GM21528 (cell line): ENCODE data around the gene RDH13.

ENCODE experiments used
- ATAC-seq: cut with Tn5 transposase; IDR thresholded peaks from one replicate; pipeline ENCODE4 v1.9.1; 2021; ENCODE audit warnings: mild to moderate bottlenecking, moderate library complexity; ENCODE audit not compliant: unreplicated experiment, low FRiP score

Gene RDH13

DNA sequence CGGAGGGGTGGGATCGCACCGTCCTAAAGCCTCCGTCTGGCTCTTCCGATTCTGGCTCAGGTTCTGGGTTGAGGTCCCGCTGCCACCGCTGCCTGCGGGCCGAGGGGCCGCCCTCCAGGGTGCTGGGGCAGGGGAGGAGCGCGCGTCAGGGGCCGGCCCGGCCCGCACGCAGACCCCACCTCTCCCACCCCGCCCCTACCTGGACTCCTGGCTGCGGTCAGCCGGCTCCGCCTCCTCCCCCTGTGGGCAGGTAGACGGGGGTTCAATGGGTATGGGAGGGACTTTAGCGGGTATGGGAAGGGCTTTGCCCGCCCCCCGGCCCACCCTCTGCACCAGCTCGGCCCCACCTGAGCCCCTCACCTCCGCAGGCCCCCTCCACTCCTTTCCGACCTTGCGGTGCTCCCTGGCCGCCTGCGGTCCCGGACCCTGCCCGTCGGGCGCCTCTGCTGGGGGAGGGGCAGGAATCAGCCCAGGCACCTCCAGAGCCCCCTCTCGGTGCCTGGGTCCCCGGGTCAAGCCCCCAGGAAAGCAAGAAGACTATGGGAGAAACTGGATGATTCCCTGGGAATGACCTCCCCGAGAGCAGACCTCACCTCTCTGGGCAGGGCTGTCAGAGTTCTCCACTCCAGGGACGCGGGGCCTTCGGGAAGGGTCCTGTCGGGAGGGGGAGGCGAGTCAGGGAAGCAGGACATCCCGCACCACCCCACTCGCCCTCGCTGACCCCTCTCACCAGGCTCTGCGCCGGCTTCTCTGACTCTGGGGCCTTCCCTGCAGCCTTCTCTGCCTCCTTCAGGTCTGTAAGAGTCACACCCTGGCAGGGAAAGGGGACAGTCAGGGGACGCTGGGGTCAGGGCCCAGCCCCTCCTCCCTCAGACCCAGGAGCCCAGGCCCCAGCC lies 29.7 kb upstream of the RDH13 start:
- ATAC-seq = no peak

DNA sequence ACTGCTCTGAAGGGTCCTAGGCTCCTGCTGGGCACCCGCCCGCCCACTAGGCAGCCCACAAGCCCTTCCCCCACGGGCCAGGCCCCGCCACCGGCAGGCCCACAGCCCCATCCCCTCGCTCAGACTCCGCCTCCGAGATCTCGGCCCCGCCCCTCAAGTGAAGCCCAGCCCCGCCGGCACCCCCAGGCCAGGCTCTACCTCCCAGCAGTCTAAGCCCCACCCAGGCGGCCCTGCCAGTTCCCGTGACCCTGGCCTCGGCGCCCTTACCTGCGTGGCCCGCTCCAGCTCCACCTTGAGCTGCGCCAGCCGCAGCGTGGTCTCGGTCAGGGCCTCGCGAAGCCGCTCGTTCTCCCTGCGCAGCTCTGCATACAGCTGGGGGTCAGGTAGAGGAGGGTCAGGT lies 29.0 kb upstream of the RDH13 start:
- no peak for ATAC-seq

DNA sequence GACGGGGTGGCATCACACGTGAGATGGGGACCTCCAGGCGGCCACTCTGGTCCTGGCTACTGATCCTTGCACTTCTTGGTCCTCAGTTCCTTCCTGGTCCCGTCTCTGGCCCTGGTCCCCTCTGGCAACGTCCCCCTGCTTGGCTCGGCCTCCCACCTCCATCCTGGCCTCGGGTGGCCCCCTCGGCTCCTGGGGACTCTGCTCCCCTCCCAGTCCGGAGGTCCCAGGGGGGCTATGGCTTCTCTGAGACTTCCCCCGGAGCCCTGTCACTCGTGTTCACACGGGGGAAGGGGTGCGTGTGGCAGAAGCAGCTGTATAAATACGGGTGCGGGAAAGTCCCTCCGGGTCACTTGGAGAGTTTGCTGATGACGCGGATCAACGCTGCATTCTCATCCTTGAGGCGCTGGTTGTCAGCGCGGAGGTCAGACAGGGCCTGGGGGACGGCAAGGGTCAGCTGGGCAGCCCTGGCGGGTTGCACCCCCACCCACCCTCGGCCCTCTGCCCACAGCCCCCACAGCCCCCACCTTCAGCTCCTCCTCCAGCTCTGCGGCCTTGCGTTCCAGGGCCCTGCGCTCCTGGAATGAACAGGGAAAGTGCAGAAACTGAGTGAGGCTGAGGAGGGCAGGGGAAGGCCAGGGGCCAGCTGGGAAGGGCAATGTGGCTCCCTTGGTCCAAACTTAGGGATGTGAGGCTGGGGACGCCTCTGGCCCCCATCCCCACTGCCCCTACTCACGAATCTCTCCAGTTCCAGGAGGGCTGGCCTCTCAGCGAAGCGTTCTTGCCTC lies 28.4 kb upstream of the RDH13 start:
- no peak for ATAC-seq

DNA sequence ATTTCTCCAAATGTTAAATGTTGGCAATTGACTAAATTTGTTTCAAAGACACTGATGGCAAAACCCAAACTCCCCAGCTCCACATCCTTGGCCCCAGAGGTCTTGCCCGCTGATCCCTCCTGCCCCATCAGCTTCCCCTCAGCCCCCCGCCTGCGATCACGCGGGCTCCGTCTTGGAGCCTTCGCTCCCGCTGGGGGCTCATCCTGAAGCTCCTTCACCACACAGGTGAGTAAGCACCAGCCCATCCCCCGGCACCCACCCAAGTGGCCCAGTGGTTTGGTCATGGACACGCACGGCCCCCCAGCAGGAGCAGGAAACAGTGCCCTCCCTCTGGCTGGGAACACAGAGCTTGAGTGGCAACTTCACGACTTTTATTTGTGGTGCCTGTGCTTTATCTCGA lies 27.6 kb upstream of the RDH13 start:
- ATAC-seq = no peak

DNA sequence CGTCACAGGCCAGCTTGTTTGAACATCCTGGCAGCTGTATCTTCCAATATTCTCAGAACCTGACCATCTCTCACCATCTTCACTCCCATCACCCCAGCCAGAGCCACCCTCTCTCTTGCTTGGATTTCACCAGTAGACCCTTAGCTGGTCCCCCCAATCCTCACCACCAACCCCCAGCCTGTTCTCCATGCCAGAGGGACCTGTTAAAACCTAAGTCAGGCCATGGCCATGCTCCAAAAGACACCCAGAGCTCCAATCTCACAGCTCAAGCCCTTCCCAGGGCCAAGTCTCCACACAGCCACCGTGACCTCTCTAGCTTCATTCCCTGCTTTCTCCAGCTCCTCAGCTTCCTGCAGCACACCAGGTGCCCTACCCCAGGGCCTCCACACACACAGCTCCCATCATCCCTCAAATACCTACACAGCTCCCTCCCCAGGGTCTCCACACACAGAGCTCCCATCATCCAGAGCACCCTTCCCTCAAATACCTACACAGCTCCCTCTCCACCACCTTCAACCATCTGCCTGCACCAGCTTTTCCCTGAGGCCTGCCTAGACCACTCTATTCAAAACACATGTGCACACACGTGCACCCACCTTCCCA lies 26.5 kb upstream of the RDH13 start:
- no peak for ATAC-seq

DNA sequence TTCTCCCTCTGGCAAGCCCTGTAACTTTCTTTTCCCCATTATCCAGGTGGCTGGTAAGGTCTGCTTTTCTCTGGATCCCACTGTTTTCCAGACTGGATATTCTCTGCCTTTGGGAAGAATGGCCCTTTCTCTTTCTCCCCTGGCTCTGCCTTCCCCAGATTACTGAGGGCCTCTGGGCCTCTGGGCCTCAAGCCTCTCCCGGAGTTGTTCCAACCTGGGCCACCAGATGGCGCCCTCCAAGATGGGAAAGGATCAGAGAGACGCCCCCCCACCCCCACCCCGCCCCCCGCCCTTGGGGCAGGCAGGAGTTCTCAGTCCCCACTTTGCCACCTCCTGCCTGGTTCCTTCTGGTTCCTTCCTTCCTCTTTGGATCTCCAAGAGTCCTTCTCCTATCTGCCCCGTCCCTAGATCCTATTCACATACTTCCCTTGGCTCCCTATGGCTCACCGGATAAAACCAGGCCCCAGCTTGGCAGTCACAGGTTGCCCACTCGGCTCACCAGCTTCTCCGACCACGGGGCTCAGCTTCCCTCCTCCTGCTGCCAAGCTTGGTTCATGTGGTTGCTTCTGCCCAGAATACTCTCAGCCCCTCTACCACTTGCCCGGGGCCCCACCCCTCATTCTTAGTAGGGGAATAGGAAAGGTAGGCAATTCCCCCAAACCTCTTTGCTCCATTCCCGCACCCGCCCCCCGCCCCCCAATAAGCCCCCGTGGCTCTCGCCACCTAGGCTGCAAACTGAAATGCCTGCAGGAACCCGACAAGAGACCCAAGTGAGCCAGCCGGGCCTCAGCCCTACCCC lies 25.8 kb upstream of the RDH13 start:
- no peak for ATAC-seq

DNA sequence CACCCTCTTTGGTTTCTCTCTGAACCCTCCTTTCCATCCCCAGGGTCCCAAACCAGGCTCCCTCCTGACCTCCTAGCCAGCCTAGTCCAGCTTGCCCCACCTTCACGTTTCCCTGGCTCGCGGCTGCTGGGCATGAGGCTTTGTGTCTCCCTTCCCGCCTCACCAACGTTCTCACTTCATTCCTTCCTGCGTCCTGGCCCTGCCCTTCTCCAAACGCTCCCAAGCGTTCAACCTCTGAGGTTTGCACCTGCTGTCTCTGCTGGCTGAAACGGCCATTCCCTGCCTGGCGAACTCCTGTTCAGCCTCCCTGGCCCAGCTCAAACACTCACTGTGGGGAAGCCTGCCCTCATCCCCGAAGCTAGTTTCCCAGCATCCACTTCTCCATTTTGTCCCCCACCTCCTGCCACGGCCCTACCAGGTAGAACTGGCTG lies 25.1 kb upstream of the RDH13 start:
- no peak for ATAC-seq

DNA sequence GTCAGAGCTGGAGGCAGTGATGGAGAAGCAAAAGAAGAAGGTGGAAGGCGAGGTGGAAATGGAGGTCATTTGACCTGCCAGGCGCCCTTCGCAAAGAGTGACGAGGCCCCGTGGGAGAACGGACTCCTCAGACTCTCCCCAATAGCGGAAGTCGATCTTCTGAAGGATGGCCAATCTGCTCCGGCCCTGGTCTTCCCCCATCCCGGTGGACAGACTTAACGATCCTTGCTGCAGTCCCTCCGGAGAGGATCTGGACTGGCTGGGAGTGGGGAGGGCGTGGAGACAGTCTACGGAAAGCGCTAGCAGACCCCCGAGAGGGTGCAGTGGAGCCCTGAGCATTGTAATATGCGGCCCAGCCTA lies 24.6 kb upstream of the RDH13 start:
- no peak for ATAC-seq

DNA sequence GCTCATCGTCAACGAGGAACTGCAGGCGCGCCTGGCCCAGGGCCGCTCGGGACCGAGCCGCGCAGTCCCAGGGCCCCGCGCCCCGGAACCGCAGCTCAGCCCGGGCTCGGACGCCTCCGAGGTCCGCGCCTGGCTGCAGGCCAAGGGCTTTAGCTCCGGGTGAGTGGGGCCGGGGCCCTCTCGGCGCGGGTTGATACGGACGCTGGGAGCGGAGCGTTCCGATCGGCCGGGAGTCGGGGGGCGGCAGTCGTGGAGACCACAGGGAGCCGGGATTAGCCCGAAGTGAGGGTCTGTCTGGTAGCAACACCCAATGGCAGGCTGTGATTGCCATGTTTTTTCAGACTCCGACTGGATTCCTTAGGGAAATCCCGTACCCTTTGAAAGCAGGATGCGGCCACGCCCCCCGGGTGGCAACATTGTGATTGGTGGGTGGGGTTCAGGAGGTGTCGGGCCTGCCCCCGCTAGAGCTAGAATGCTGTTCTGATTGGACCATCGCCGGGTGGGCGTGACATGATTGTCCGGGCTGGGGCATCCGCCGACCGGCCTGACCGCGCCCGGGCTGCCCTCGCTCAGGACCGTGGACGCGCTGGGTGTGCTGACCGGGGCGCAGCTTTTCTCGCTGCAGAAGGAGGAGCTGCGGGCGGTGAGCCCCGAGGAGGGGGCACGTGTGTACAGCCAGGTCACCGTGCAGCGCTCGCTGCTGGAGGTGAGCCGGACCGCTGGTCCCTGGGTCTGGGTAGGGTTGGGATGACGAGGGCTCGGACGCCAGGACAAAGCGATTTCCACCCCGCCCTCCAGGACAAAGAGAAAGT lies 24.0 kb upstream of the RDH13 start:
- ATAC-seq = no peak

DNA sequence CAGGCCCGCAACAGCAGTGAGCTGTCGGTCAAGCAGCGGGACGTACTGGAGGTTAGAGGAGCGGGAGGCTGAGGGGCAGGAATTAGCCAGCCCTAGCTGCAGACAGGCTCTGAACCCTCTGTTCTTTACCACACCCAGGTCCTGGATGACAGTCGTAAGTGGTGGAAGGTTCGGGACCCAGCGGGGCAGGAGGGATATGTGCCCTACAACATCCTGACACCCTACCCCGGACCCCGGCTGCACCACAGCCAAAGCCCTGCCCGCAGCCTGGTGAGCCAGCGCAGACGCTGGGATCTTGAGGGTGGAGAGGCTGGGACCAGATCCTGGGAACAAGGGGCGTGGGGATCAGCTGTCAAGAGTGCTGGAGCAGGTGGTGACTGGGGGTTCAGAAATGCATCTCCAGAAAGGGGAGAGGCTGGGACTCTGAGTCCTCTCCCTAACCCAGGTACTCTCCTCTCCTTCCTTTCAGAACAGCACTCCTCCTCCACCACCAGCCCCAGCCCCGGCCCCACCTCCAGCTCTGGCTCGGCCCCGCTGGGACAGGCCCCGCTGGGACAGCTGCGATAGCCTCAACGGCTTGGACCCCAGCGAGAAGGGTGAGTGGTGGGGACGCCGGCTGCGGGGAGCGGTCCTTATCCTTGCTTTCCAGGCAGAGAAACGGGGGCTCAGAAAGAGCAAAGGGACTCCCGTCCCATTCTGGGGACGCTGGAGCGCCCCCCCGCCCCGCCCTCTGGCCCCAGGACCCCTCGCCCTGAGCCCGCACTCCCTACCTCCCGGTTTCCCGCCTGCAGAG lies 23.2 kb upstream of the RDH13 start:
- ATAC-seq = no peak

DNA sequence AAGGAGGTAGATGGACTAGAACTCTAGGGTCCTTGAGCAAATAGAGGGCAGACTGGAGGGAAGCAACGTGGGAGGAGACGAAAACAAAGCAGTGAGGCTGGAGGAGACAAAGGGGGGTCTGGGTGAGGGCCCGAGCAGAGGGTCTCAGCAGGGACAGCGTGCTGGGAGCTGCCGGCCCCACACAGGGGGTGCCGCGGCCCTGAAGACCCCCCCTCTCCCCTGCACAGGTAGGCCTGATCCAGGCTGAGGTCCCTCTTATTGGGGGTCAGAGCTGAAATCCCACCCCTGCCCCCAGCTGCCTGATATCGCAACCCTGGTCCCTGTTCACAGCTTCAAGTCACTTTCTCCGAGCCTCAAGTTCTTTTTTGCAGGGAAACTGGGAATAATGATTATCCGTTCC lies 21.5 kb upstream of the RDH13 start:
- ATAC-seq = no peak

DNA sequence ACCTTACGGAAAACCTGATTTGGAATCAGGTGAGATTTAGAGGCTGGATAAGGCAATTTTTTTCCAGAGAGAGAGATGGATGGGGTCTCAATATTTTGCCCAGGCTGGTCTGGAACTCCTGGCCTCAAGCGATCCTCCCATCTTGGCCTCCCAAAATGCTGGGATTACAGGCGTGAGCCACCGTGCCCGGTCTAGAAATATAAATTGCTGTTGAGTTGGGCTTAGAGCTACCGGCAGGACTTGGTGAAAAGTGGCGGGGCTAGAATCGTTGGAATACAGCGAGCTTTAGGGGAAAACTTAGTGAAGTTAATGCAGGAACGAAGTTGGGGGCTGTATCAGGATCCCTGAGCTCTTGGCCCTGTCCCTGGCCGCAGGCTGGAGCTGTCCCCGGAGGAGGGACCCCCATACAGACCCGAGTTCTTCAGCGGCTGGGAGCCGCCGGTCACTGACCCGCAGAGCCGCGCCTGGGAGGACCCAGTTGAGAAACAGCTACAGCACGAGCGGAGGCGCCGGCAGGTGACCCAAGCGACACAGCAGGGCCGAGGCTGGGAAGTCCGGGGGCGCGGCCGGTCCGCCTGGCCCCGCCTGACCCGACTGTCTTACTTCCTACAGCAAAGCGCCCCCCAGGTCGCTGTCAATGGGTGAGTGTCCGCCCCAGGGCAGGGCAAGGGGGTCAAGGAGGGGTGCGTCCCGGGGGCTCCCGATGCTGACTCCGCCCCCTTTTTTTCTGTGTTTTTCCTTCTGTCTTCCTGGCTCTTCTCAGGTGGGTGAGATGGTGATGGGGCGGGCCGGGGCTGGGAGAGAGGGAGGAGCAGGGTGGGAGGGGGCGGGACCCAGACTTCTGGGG lies 20.3 kb upstream of the RDH13 start:
- ATAC-seq = no peak

DNA sequence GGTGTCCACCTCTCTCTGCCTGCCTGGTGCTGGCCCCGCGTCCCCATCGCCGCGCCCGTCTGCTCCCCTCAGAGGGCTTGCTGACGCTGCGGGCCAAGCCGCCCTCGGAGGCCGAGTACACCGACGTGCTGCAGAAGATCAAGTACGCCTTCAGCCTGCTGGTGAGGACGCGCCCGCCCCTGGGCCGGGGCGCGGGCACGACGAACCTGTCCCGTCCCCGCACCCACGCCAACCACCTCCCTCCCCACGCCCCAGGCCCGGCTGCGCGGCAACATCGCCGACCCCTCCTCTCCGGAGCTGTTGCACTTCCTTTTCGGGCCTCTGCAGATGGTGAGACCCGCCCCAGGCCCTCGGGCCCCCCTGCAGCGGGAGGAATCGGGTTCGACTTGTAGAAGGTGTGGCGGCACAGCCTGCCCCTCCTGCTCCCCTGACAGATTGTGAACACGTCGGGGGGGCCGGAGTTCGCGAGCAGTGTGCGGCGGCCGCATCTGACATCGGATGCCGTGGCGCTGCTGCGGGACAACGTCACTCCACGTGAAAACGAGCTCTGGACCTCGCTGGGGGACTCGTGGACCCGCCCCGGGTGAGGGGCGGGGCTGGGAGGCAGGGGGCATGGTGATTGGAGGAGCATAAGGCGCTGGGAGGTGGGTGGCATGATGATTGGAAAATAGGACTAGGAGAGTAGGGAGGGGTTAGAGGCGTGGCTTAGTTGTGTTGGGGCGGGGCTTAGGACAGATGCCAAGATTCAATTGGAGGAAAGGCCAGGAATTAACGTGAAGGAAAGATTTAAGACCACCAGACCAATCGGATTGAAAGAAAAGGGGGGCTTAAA lies 19.3 kb upstream of the RDH13 start:
- no peak for ATAC-seq

DNA sequence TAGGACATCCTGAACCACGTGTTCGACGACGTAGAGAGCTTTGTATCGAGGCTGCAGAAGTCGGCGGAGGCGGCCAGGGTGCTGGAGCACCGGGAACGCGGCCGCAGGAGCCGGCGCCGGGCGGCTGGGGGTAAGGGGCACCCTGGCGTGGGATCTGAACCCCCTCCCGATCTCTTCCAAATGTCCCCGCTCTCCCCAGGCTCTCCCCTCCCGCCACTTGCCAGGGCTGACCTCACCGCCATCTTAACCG lies 18.7 kb upstream of the RDH13 start:
- ATAC-seq = no peak

DNA sequence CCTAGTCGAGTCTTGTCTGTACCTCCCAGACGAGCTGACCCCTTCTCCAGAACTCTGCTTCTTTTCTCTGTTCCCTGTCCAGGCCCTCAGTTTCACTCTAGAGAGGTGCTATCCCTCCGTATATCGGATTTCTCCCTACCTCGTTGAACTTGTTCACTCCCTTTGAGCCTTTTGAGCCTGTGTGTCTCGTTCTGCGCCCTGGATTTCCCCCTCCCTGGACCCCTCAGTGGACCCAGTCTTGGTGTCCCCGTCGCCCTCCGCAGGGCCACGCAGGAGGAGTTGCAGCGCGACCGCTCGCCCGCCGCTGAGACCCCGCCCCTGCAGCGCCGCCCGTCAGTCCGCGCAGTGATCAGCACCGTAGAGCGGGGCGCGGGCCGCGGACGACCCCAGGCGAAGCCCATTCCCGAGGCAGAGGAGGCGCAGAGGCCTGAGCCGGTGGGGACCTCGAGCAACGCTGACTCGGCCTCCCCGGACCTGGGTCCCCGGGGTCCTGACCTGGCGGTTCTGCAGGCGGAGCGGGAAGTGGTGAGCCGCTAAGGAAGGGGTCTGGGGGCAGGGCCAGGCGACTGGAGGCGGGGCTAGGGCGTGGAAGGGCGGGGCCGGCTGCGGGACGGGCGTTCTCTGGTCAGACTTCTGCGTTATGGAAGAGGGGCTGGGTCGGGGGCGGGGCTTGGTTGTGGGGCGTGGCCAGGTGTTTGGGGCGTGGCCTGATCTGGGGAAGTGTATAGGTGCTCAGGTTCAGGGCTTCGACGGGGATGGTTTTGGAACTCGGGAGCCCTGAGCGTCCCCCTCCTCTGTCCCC lies 18.2 kb upstream of the RDH13 start:
- ATAC-seq = no peak

DNA sequence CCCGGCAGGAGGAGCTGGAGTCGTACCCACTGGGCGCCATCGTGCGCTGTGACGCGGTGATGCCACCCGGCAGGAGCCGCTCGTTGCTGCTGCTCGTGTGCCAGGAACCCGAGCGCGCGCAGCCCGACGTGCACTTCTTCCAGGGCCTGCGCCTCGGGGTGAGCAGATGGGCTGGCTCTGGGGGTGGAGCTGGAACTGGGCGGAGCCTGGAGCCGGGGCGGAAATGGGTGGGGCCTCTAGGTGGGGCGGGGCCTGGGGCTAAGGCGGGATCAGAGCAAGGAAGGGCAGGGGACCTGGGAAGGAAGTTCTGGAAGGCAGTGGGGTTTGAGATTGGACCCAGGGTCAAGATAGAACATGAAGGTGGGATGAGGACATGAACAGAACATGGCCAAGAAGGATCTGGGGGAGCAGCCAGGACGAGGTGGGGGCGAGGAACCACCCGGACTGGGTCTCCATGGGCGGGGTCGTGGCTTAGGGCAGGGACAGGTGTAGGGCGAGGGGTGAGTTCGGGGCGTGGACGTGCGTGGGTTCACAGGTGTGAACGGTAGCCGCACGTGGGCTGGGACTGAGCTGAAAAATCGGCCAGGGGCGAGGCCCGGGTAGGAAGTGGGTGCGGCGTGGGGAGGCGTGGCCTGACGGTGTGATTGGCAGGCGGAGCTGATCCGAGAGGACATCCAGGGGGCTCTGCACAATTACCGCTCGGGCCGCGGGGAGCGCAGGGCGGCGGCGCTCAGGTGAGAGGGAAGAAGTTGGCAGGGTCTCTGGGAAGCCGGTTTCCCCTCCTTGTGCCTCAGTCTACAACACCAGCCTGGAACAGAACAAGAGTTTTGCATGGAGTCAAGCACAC lies 17.4 kb upstream of the RDH13 start:
- no peak for ATAC-seq
